Activated T-cell treated with anti-CD3 and anti-CD28 coated beads, Interleukin-2, amount 50 U/mL, for 48 hours (primary cell): ENCODE measurements around the gene MED13L.
A peak's percentile ranks its signal among the peaks of the same experiment; 100 is the strongest.

Source experiments
- DNase-seq, 2 experiments: peaks; one replicate each; pipeline ENCODE4 v3.0.0-alpha.2; 2020

MED13L gene

DNA sequence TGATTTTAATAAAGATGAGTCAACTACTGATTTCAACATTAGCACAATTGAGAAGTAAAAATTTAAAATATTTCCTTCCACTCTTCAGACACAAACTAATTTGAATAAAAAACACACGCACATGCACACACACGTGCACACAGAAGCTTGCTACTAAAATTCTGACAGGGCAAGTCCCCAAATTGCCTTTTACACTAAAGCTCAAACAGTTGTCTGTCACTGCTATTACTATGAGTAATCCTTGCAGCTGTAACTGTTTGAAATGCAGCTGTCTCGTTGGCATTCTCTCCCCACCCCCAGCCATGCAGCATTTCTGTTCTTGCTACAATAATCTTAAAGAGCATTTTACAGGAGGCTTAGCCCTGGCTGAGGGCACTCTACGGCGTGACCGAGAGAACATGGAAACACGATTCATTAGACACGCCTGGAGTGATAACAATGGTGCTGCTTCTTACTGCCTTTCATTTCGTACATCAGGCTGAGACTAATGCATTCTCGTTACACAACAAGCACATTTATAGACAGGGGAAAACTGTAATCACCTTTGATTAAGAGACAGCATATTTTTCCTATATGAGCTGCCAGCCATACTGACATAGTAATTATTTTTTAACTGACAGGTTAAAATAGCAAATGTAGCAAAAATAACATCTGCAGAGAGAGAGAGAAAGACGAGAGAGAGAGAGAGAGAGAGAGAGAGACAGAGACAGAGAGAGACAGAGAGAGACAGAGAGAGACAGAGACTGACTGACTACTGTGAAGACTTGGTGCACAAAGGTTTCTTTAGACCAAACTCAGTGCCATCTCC, 153.8 kb downstream of the MED13L start:
- peak; percentile 51 to 55 for DNase-seq

DNA sequence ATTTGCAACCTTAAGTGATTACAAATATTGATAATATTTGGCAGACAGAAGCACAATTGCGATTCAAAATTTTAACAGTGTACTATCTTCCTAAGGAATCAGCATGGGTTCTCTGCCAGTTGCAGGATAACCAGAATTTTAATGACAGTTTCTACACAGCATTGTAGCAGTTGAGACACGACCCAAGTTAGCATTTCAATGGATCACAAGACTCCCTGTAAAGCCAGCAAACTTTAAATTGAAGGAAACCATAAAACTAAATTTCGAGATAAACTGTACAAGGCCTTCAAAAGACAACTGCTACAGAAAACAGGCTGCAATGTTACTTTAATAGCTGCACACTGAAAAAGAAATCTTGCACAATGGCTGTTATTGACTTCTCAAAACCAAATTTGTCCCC, 154.9 kb downstream of the MED13L start:
- no peak for DNase-seq

DNA sequence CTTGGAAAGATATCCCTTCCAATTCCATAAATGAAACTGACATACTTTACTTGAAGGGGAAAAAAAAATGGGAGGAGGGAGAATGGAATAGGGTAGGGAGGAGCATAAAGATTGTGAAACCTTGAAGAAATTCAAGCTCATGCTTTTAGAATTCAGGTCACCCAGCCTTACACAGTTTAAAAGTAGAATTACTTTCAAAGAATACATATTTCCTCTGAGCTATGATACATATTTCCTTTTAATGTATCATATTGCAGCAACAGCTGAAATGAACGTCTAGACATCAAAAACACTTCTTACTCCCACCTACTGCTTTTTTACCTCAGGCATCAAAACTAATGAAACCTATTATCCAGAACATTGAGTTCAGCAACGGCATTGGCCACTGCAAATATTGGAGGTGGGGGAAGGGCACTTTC, 156.0 kb downstream of the MED13L start:
- no peak for DNase-seq

GRCh38 chr12:116116650-116117424, 160.7 kb downstream of the MED13L start:
- no peak for DNase-seq

DNA sequence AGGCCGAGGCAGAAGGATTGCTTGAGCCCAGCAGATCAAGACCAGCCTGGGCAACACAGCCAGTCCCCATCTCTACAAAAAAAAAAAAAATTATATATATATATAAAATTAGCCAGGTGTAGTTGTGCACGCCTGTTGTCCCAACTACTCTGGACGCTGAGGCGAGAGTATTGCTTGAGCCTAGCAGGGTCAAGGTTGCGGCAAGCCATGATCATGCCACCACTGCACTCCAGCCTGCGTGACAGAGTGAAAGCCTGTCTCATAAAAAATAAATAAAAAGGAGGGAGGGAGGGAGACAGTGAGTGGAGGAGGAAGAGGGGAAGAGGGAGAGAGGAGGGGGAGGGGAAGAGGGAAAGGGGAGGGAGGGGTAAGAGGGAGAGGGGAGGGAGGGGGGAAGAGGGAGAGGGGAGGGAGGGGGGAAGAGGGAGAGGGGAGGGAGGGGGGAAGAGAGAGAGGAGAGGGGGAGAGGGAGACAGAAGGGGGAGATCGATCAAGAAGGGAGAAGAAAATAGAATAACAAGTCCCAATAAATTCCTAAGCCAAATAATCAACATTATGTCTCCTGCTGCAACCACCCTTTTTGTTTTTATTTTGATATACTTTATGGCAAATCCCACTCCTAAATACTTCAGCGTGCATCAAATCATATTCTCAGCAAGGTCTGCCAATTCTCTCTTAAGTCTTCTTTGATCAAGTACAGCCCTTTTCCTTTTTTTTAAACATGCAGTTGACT, 163.9 kb downstream of the MED13L start:
- no peak for DNase-seq

GRCh38 chr12:116106870-116107269, 170.6 kb downstream of the MED13L start:
- no peak for DNase-seq

DNA sequence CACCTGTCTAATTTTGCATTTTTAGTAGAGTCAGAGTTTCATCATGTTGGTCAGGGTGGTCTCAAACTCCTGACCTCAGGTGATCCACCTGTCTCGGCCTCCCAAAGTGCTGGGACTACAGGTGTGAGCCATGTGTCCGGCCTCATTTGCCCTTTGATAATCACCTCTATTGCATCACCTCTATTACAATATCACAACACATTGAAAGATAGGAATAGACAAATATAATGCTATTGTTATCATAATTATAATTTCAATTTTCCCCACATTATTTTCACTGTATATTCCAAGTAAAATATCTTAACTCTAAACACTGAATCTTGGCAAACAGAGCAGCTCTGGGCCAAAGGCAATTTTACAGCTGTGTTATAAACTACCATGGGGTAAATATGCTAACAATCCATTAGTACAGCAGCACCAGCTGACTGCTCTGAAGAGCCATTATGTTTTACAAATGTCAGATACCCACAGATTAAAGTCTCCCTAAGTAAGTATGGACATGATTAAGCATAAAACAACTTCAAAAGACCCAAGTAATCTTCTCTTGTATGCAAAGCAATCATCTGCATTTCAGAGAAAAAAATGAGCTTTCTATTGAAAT, 173.2 kb downstream of the MED13L start:
- no peak for DNase-seq

GRCh38 chr12:116101991-116102390, 175.5 kb downstream of the MED13L start:
- DNase-seq: no peak

- no peak for DNase-seq
These were observed 177.7 kb downstream of the MED13L start for GRCh38 chr12:116099652-116100432.

GRCh38 chr12:116096874-116097273, 180.6 kb downstream of the MED13L start:
- no peak for DNase-seq

GRCh38 chr12:116094475-116094874, 183.0 kb downstream of the MED13L start:
- DNase-seq: no peak

DNA sequence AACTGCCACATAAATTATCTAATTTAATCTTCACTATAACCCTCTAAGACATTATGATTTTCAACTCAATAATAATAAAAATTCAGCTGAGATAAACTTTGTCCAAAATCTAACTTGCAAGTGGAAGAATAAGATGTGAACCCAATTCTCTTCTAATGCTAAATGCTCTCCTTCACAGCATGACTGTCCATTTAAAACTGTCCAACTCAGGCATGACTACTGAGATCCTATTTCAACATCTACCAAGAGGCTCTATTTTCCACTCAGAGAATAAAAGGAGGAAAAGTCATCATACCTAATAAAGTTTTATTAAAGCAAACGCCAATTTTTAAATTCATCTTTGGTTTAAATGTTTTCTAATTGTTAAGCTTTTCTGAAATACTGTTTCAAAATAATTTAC, 183.6 kb downstream of the MED13L start:
- DNase-seq: no peak

DNA sequence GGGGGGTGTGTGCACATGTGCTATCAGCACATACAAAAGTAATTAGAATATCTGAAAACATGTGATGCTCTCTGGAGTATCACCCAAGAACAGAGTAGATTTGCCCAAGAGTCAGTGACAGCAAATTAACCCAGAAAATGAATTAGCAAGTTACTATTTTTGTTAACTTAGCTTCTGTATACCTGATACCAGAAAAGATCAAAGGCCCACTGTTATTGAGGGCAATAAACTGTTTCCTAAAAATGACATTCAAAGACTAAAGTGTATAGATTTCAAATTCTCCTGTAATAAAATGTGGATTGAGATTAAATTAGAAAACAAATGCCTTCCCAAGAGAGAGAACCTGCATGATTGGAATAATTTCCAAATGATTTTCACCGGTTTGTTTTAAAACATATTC, 184.7 kb downstream of the MED13L start:
- DNase-seq: no peak

DNA sequence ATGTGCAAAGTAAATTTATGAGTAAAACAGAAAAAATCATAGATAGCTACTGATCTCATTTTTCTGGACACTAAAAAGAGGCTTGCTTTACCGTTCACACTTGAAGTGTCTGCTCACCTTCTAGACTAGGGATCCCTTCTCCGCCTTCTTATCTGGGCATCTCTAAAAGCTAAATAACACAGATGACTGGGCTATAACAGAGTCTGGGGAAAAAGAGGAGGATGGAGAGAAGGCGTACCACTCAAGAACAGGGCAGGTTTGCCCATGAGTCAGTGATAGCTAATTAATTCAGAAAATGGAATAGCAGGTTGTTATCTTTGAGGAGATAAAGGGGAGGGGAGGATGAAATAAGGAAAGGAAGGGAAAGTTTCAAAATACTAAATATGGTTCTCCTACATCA, 185.3 kb downstream of the MED13L start:
- no peak for DNase-seq

- no peak for DNase-seq
These were observed 185.9 kb downstream of the MED13L start for GRCh38 chr12:116091579-116091978.

DNA sequence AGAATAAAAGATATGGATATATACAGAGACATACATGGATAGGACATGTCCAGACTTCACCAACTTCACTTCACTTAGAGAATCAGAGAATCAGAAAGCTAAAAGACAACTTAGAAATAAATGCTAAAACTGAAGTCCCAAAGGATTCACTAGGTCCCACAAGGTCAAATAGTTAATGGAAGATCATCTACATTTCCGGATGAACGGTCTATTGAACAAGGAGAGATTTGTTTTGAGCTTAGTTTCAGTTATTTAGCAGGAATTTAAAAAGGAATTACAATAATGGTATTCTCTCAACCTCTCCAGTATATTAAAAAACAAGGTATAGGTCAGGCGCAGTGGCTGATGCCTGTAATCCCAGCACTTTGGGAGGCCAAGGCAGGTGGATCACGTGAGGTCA, 187.0 kb downstream of the MED13L start:
- DNase-seq: no peak

- no peak for DNase-seq
These were observed 188.4 kb downstream of the MED13L start for GRCh38 chr12:116089080-116089479.

GRCh38 chr12:116087962-116088361, 189.5 kb downstream of the MED13L start:
- no peak for DNase-seq

GRCh38 chr12:116087399-116087798, 190.1 kb downstream of the MED13L start:
- peak in 1 of 2 experiments; percentile 26 for DNase-seq

DNA sequence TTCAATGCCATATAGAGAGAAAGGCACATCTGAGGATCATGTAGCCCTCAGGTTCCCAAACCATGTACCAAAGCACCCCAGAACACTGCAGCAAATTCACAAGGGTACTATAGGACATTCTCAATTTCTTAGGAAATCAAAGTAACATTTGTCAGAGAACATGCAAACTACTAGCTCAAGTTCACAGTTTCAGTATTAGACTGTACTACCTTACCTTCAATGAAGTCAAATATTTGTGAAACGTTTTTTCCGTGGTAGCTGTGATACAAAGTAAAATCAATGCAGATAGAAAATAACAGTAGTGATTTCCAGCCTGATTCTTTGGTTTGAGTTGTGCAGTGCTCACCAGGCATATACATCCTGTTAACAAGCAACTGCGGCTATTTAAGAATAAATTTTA, 197.1 kb downstream of the MED13L start:
- no peak for DNase-seq

DNA sequence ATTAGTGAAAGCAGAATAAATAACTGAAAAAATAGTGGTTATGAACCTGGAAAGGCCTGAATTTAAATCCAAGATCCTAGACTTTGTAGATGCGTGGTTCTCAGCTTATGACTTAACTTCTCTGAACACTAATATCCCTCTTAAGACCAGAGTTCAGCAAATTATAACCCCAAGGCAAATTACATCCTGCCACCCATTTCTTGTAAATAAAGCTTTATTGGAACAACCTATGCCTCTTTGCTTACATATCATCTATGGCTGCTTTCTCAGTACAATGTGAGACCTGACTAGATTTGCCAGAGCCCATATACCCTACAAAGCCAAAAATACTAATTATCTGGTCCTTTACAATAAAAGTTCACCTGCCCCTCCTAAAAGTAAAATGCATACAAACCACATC, 199.1 kb downstream of the MED13L start:
- DNase-seq: no peak

DNA sequence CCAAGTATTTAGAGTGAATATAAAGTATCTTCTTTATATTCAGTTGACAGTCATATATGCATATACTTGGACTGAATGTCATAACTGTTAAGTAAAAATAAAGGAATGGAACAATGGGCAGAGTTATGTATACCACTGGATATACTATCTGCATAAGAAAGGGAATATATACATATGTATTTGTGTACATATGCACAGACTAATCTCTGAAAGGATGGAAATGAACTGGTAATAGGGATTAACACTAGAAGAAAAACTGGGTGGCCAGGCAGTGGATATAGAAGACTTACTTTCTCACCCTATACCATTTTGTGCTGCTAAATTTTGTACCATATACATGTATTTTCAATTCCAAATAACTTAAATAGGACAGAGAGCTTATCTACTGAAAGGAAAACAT, 200.1 kb downstream of the MED13L start:
- DNase-seq: no peak
